PC-3 (cell line): ENCODE measurements around the gene DAAM2. TPM values are rescaled to one million over a fixed set of nuclear protein-coding genes. Genes with fewer than 3 reads are reported as not detected.

Experiments
- ATAC-seq: fragments of 200-7000 bp; cut with Tn5 transposase; 2 replicates; pipeline ENCODE4 v1.9.1; 2020; ENCODE audit warnings: mild to moderate bottlenecking, moderate library complexity
- BruUV-seq: library from RNA; stranded (reverse); fragments of 400-500 nt; replicated peaks from 2 replicates; lab custom pipeline; 2021; lab: Mats Ljungman, UMichigan
- CTCF ChIA-PET: fragments of 300-600 bp; sonication (Branson Sonifier 250); formaldehyde crosslinking; loops from one replicate; lab custom pipeline; 2022; ENCODE audit warnings: antibody characterized with exemption; lab: Charles Lee
- POLR2A ChIA-PET: fragments of 300-600 bp; sonication (Branson Sonifier 250); formaldehyde crosslinking; loops from one replicate; lab custom pipeline; 2022; ENCODE audit warnings: antibody characterized with exemption; ENCODE audit not compliant: unreplicated experiment; lab: Charles Lee
- DNase-seq: peaks from one replicate; pipeline ENCODE4 v3.0.0-alpha.2; 2015
- H2AFZ ChIP-seq: fragments of 300-600 bp; sonication (generic); 2 replicates; pipeline ENCODE4 v1.6.0; 2016; ENCODE audit warnings: antibody characterized with exemption, low read length
- H3F3A ChIP-seq: fragments of 300-600 bp; sonication (generic); one replicate; pipeline ENCODE4 v1.6.0; 2017; ENCODE audit warnings: antibody characterized with exemption, low read length, control low read depth, mild to moderate bottlenecking; ENCODE audit not compliant: unreplicated experiment
- H3K27ac ChIP-seq: fragments of 300-600 bp; sonication (generic); 2 replicates; pipeline ENCODE4 v1.5.1; 2016; ENCODE audit warnings: mild to moderate bottlenecking, low read length
- H3K27me3 ChIP-seq: fragments of 300-600 bp; sonication (generic); 2 replicates; pipeline ENCODE4 v1.6.1; 2016; ENCODE audit warnings: low read length, mixed read lengths
- H3K36me3 ChIP-seq: fragments of 300-600 bp; sonication (generic); 2 replicates; pipeline ENCODE4 v1.6.1; 2016; ENCODE audit warnings: low read depth, mixed run types, low read length, mixed read lengths
- H3K4me1 ChIP-seq: fragments of 300-600 bp; sonication (generic); 2 replicates; pipeline ENCODE4 v1.5.1; 2016; ENCODE audit warnings: low read length; ENCODE audit not compliant: insufficient read depth
- H3K4me2 ChIP-seq: fragments of 300-600 bp; sonication (generic); 2 replicates; pipeline ENCODE4 v1.6.0; 2016; ENCODE audit warnings: low read length
- H3K4me3 ChIP-seq: fragments of 300-600 bp; sonication (generic); 2 replicates; pipeline ENCODE4 v1.5.1; 2016; ENCODE audit warnings: mild to moderate bottlenecking, low read length, mixed read lengths
- H3K79me2 ChIP-seq: fragments of 300-600 bp; sonication (generic); 2 replicates; pipeline ENCODE4 v1.6.1; 2017; ENCODE audit warnings: low read length, mixed read lengths
- H3K9ac ChIP-seq: fragments of 300-600 bp; sonication (generic); 2 replicates; pipeline ENCODE4 v1.6.0; 2016; ENCODE audit warnings: mild to moderate bottlenecking, low read length
- H3K9me2 ChIP-seq: fragments of 300-600 bp; sonication (generic); replicated peaks from 2 replicates; pipeline ENCODE4 v1.6.1; 2016; ENCODE audit warnings: mixed run types, low read length, mixed read lengths
- H3K9me3 ChIP-seq: fragments of 300-600 bp; sonication (generic); 2 replicates; pipeline ENCODE4 v1.6.1; 2016; ENCODE audit warnings: low read length, mixed read lengths
- H4K20me1 ChIP-seq: fragments of 300-600 bp; sonication (generic); 2 replicates; pipeline ENCODE4 v1.6.1; 2016; ENCODE audit warnings: low read length, mixed read lengths
- CTCF ChIP-seq: fragments of 300-600 bp; sonication (generic); conservative IDR thresholded peaks from 2 replicates; pipeline ENCODE4 v1.5.1; 2017; ENCODE audit warnings: antibody characterized with exemption, low read depth, mild to moderate bottlenecking, low read length
- EZH2 ChIP-seq: fragments of 300-600 bp; sonication (generic); IDR thresholded peaks from one replicate; pipeline ENCODE4 v1.6.1; 2017; ENCODE audit warnings: antibody characterized with exemption, mild to moderate bottlenecking, low read length; ENCODE audit not compliant: unreplicated experiment
- EZH2phosphoT487 ChIP-seq: fragments of 300-600 bp; sonication (generic); IDR thresholded peaks from 2 replicates; pipeline ENCODE4 v1.6.1; 2018; ENCODE audit warnings: mild to moderate bottlenecking, antibody characterized with exemption, low read length, borderline replicate concordance
- intact Hi-C: fragments of 100-400 bp; cut with micrococcal nuclease; formaldehyde crosslinking; loops from 2 replicates; pipeline ENCODE4 v1.9.0; 2023
- total RNA-seq: library from RNA; depleted of rRNA; stranded (reverse); fragments of >200 nt; gene quantifications from 2 replicates; pipeline ENCODE4 v1.2.3, GENCODE V29; 2014

Gene DAAM2
- total RNA-seq, 1 experiment from 2014 or later: not detected

GRCh38 chr6:39801456-39802251 is 9.5 kb downstream of the DAAM2 start:
- Histone ChIP-seq H3F3A (no peaks in the 10 kb centered on the region), H3K9me3 (no peaks in the 10 kb centered on the region), H3K4me2 (no peak overlapping the region), H3K9ac (no peak overlapping the region), H3K27me3 (peaks cover 59% of the 10 kb centered on the region), H2AFZ (no peak overlapping the region), H3K79me2 (no peaks in the 10 kb centered on the region), H3K4me1 (peaks cover 3% of the 10 kb centered on the region; the same call in 1 of the 2 replicates), H3K9me2 (no peaks in the 10 kb centered on the region), H3K36me3 (no peaks in the 10 kb centered on the region), H3K27ac (no peak overlapping the region), H4K20me1 (no peaks in the 10 kb centered on the region), H3K4me3 (no peak overlapping the region)
- ATAC-seq: no peak
- CTCF ChIA-PET: no interaction called here
- POLR2A ChIA-PET: no interaction called here
- DNase-seq: no peak
- intact Hi-C loops: no loop called here
- BruUV-seq: no TSS peak
- no peak for TF ChIP-seq EZH2phosphoT487
- TF ChIP-seq EZH2: no peak
- TF ChIP-seq CTCF: no peak

- ATAC-seq (no peak), DNase-seq (no peak)
- H4K20me1 ChIP-seq: no peaks in the 10 kb centered on the region
- H3K36me3 ChIP-seq: no peaks in the 10 kb centered on the region
- peaks cover 3% of the 10 kb centered on the region; the same call in 1 of the 2 replicates for H3K4me1 ChIP-seq
- no peak overlapping the region for H2AFZ ChIP-seq
- ChIA-PET POLR2A (no interaction called here), CTCF (no interaction called here)
- no peak for TF ChIP-seq EZH2
- H3K27me3 ChIP-seq: peaks cover 49% of the 10 kb centered on the region
- H3K4me3 ChIP-seq: no peak overlapping the region
- H3K9me2 ChIP-seq: no peaks in the 10 kb centered on the region
- intact Hi-C loops: no loop called here
- no peak overlapping the region for H3K27ac ChIP-seq
- no peak overlapping the region for H3K4me2 ChIP-seq
- no TSS peak for BruUV-seq
- no peaks in the 10 kb centered on the region for H3K79me2 ChIP-seq
- H3K9ac ChIP-seq: no peak overlapping the region
- H3F3A ChIP-seq: no peaks in the 10 kb centered on the region
- H3K9me3 ChIP-seq: no peaks in the 10 kb centered on the region
These were observed 11.7 kb downstream of the DAAM2 start for GRCh38 chr6:39803872-39804271.

GRCh38 chr6:39804466-39805065 is 12.4 kb downstream of the DAAM2 start:
- Histone ChIP-seq H3K27ac (no peak overlapping the region), H3K9me2 (no peaks in the 10 kb centered on the region), H3F3A (no peaks in the 10 kb centered on the region), H3K79me2 (no peaks in the 10 kb centered on the region), H2AFZ (no peak overlapping the region), H3K9ac (no peak overlapping the region), H3K9me3 (no peaks in the 10 kb centered on the region), H3K27me3 (peaks cover 43% of the 10 kb centered on the region), H3K4me2 (no peak overlapping the region), H4K20me1 (no peaks in the 10 kb centered on the region), H3K4me1 (peaks cover 3% of the 10 kb centered on the region; the same call in 1 of the 2 replicates), H3K4me3 (no peak overlapping the region), H3K36me3 (no peaks in the 10 kb centered on the region)
- POLR2A ChIA-PET: no interaction called here
- peak; percentile 65 for DNase-seq
- CTCF ChIA-PET: no interaction called here
- intact Hi-C loops: no loop called here
- no peak for ATAC-seq
- BruUV-seq: no TSS peak
- TF ChIP-seq EZH2 (no peak), CTCF (no peak), EZH2phosphoT487 (no peak; the same call in 1 of the 2 replicates)
